GM19025 (cell line): Measurements from ENCODE around the gene MYO15B.
A peak's percentile ranks its signal among the peaks of the same experiment; 100 is the strongest.
"Not testable (repeated sequence)": the region's sequence is repeated elsewhere in the genome, so short reads cannot be mapped to it uniquely, and the experiment has no call there.

Experiments
- ATAC-seq: cut with Tn5 transposase; IDR thresholded peaks from one replicate; pipeline ENCODE4 v1.9.1; 2021; ENCODE audit warnings: mild to moderate bottlenecking, low read depth, moderate library complexity; ENCODE audit not compliant: unreplicated experiment

The MYO15B gene

DNA sequence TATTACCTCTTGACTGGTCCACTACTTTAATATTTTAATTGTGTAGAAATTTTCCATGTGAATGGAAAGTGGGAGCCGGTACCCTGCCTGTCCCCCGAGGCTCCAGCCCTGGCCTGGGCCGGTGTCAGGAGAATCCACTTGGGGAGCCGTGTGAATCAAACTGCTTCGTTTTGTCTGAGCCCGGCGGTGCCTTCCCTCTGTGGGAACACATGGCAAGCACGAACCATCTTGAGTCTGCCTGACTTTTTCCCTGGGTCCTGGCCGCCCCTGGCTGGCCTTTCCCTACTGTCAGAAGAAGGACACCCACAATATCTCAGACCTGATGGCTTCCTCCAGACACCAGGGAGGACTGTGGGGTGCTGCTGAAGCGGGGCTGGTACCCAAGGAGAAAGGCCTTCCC is 12.4 kb upstream of the MYO15B start:
- ATAC-seq, result no peak

DNA sequence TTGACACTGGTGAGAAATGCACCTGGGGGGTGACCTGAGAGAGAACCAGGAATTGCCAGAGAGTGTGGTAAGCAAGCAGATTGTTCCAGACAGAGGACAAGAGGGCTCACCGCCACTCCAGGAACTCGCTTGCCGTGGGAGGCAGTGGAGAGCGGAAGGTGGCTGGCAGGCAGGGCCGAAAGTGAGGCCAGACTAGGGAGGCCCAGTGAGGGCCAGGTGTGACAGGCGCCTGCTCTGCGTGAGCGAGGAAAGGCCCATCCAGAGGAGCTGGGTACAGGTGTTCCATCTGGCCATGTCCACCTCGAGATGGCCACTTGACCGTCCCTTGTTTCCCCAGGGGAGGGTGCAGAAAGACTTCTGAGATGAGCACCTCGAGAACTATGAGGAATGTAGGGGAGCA is 11.9 kb upstream of the MYO15B start:
- ATAC-seq, result no peak

DNA sequence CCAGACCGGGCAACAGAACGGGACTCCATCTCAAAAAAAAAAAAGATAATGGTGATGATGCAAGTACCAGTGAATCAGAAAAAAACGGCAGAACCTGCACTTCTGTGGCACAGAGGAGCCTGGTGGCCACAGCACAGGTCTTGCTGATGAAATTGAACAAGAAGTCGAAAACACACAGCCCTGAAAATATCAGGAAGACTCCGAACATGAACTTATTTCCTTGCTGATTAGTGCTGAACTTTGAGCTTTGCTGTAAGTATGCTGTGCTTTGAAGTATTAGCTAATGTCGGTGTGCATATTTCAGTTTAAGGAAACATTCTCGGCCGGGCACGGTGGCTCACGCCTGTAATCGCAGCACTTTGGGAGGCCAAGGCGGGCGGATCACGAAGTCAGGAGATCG is 10.9 kb upstream of the MYO15B start:
- no peak for ATAC-seq

DNA sequence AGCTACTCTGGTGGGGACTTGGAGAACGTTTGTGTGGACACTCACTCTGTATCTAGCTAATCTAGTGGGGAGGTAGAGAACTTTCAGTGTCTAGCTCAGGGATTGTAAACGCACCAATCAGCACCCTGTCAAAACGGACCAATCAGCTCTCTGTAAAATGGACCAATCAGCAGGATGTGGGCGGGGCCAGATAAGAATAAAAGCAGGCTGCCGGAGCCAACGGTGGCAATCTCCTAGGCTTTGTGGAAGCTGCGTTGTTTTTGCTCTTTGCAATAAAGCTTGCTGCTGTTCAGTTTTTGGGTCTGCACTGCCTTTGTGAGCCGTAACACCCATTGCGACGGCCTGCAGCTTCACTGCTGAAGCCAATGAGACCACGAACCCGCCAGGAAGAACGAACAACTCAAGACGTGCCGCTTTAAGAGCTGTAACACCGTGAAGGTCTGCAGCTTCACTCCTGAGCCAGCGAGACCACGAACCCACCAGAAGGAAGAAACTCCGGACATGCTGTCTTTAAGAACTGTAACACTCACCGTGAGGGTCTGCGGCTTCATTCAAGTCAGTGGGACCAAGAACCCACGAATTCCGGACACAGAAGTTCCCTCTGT is 6.4 kb upstream of the MYO15B start:
- ATAC-seq, result not testable (repeated sequence)

DNA sequence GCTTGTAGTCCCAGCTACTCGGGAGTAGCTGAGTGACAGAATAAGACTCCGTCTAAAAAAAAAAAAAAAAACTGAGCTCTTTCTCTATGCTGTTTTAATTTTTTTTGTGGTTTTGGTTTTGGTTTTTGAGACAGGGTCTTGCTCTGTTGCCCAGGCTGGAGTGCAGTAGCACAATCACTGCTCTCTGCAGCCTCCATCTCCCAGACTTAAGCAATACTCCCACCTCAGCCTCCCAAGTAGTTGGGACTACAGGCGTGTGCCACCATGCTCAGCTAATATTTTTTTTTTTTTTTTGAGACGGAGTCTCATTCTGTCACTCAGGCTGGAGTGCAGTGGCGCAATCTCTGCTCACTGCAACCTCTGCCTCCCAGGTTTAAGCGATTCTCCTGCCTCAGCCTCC is 4.4 kb upstream of the MYO15B start:
- ATAC-seq, result not testable (repeated sequence)

DNA sequence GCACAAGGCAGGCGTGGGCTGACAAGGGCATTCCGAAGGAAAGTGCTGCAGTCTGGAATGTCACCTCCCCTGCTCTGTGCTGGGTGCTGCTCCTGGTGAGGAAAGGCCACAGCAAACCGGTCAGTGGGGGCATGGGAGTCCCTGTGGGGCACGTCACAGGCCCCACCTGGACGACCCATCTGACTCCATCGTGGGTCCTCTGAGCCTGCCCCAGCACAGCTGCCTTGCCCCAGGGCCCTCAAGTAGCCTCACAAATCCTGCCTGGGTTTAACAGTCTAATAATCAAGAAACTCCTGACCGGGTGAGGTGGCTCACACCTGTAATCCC is 2.8 kb upstream of the MYO15B start:
- ATAC-seq, result no peak

DNA sequence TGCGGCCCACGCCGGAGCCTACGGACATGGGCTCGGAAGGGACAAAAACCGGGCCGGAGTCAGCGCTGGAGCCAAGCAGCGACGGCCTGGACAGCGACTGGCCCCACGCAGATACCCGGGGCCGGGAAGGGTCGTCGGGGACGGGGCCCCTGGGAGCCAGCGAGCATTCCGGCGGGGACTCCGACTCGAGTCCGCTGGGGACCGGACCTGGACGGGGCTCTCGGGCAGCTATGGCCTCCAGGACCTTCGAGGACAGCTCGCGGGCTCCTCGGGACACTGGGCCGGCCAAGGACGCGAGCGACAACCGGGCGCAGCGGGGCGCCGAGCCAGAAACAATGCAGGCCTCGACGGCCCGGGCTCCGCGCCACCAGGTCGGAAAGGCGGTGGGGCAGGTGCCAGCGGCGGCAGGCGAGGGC is 1.0 kb downstream of the MYO15B start:
- ATAC-seq, result peak; percentile 31

DNA sequence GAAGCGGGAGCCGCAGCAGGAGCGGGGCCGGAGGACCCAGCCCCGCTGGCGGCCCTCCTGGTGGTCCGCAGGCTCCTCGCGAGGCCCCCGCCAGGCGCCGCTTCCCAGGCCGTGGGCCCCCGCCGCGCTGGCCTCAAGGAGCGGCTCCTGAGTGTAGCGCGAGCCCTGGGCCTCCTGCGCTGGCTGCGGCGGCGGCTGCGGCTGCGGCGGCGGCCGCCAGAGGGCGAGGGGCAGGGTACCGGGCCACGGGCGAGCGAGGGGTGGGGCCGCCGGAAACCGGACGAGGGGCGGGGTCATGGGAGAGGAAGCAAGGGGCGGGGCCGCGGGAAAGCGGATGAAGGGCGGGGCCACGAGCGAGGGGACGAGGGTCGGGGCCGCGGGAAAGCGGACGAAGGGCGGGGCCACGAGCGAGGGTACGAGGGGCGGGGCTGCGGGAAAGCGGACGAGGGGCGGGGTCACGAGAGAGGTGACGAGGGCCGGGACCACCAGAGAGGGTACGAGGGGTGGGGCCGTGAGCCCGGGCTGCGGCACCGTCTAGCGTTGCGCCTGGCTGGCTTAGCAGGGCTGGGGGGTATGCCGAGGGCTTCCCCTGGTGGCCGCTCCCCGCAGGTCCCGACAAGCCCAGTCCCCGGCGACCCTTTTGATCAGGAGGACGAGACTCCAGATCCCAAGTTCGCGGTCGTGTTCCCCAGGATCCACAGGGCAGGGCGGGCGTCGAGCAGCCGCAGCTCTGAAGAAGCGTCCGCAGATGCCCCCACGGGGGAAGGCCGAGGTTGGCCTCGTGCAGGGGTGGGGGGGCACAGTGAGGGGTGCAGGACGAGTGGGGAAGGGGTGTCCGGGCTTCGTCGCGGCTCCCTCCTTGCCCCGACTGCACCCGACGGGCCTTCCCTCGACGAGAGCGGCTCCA is 1.7 kb downstream of the MYO15B start:
- ATAC-seq, result peak; percentile 85

DNA sequence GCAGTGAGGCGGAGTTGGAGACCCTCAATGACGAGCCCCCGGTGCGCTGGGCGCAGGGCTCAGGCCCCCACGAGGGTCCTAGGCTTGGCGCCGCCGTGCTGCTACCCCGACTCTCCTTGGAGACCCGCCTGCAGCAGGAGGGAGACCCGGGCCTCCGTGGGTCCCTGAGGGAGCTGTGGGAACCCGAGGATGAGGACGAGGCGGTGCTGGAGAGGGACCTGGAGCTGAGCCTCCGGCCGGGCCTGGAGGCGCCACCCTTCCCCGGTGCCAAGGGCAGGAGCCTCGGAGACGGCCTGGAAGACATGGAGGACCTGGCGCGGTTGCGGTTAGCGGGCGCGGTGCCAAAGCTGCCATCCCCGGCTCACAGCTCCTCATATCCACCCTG is 2.3 kb downstream of the MYO15B start:
- ATAC-seq, result no peak

DNA sequence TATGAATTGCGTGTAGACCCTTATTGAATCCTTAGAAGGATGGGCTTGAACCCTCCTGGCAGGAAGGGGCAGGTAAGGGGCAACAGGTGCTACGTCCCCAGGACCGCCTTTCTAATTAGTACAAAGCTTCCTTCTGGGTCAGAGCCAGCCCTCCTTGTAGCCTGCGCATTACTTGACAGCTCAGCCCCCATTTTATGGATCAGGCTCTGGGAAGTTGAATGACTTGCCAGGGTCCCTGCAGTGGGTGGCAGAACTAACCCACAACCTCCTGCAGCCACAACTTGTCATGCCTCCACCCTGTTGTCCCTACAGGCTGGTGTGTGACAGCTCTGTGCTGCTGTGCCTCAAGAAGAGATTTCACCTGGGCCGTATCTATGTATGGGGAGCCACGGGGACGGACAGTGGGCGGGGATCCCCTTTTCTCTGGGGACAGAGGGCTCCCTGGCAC is 2.7 kb downstream of the MYO15B start:
- no peak for ATAC-seq

DNA sequence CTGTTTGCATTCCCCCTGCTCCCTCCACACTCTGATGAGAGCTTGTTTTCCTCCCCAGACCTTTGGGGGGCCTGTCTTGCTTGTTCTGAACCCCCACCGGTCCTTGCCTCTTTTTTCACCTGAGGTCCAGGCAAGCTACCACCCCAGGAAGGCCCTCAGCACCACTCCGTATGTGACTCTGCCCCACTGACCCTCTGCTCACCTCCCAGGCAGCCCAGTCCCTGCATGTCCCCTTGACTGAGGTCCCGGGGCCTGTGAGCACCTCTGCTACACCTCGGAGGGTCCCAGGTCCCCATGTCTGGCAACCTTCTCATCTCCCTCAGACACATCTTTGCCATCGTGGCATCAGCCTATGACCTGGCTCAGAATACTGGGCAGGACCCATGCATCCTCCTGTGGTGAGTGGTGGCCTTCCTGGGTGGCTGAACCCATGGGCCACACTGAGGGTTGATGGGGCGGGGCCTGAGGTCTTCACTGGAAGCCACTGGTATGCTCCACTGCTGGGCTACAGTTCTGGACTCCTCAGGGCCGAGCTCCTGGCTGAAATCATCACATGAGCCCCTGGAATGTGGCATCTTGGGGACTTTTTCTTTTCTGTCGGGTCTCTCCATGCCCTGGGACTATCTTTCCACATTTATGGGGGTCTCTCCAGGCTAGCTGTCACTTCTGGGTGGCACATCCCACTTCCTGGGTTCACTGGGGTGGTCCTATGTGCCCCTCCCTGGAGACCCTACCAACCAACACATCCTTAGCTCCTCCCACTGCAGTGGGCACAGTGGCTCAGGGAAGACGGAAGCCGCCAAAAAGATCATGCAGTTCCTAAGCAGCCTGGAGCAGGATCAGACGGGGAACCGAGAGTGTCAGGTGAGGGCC is 3.5 kb downstream of the MYO15B start:
- ATAC-seq, result no peak

DNA sequence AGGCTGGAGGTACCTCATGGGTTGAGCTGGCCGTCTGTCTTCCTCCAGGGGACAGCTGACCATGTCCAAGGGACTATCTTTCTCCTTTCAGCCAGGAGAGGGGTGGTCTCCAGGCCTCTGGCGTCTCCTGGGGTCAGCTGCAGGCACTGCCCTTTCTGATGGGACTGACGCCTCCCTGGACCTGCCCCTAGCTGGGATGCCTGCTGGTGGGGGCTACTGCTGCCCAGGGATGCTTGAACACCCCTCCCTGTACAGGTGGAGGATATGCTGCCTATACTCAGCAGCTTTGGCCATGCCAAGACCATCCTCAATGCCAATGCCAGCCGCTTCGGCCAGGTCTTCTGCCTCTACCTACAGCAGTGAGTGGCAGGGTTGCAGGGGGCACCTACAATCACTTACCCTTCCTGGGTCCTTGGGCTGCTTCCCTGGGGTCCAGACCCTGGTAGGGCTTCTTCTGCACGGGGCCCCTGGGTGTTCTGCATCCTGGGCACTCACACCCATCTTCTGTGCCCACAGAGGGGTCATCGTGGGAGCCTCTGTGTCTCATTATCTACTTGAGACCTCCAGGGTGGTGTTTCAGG is 4.2 kb downstream of the MYO15B start:
- ATAC-seq, result no peak

DNA sequence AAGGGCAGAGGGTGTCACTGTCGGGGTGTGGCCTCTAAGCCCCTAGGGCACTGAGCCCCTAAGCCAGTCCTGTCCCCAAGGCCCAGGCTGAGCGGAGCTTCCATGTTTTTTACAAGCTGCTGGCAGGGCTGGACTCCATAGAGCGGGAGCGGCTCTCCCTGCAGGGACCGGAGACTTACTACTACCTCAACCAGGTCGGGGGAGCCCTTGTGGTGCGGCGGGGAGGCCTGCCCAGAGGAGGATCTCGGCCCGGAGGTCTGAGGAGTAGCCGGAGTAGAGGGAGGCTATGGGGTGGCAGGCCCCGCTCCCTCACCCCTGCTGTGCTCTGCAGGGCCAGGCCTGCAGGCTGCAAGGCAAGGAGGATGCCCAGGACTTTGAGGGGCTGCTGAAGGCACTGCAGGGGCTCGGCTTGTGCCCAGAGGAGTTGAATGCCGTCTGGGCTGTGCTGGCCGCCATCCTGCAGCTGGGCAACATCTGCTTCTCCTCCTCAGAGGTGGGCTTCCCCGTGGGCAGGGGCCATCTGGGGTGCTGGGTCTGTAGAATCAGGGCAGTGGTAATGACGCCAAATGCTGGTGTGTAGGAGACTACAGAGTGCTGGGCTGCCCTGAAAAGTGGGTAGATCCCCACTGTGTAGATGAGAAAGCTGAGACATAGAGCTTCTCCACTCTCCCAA is 4.9 kb downstream of the MYO15B start:
- no peak for ATAC-seq

DNA sequence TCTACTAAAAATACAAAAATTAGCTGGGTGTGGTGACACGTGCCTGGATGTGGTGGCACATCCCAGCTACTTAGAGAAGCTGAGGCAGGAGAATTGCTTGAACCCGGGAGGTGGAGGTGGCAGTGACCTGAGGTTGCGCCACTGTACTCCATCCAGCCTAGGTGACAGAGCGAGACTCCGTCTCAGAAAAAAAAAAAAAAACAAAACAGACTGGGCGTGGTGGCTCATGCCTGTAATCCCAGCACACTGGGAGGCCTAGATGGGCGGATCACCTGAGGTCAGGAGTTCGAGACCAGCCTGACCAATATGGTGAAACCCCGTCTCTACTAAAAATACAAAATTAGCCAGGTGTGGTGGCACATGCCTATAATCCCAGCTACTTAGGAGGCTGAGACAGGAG is 5.8 kb downstream of the MYO15B start:
- not testable (repeated sequence) for ATAC-seq

DNA sequence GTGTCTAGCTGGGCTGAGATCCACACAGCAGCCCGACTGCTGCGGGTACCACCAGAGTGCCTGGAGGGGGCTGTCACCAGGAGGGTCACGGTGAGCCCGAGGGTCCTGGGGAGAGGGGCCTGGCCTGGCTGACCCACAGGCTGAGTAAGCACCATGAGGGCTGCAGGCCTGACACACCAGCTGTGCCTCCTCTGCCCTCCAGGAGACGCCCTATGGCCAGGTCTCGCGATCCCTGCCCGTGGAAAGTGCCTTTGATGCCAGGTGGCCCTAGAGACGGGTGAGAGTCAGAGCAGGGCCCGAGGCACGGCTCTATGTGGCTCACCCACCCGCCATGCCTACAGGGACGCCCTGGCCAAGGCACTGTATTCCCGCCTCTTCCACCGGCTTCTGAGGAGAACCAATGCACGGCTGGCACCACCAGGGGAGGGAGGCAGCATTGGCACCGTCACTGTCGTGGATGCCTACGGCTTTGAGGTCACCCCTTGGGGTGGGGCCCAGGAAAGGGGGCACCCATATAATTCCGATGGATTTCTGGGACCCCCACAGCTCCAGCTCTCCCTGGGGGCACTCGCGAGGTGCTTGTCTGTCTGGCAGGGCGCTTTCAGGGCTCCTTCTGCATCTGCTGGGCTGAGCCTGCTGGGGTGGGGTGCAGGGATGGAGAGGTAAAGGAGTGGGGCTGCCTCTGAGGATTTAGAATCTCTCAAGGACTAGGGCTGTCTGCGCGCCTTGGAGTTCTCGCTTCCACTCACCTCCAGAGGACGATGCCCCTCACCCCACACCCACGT is 7.1 kb downstream of the MYO15B start:
- no peak for ATAC-seq

DNA sequence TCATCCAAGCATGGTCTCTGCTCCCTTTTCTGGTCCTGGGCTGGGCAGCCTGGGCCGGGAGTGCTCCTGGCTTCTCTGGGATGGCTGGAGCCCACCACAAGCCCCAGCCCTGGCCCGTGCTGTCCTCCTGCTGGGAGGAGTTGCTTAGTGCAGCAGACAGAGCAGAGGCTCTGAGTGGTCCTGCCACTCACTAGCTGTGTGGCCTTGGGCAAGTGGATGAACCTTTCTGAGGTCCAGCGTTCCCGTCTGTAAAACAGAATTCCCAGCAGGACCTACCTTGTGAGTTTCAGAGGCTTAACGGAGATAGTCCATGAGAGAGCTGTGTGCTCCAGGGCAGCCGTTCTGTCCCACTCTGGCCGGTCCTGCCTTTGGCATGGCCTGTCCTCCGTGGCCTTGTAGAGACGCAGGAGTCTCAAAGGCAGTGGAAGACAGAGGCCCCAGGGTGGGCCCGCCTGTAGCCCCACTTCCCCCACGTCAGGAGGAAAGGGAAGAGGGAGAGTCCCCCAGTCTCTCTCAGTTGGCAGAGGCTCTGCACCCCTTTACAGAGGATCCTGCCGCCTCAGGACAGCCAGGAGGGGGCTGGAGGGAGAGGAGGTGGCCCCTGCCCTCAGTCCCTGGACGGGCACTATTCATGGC is 7.8 kb downstream of the MYO15B start:
- no peak for ATAC-seq

DNA sequence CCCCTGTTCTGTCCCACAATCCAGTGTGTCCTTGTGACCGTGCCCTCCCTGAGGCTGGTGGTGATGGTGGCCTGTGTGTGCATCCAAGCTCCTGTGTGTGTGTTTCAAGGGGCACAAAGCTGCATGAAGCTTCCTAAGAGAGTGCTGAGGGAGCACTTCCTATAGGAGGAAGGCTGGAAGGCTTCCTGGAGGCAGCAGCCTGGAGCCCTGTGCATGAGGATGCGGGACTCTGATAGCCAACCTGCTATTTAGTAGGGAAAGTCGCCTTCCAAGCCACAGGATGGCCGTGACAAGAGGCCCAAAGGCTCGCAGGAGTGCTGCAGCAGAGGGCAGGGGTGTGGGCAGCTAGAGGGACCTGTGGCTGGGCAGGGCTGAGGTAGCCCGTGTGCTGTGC is 8.3 kb downstream of the MYO15B start:
- ATAC-seq, result no peak

DNA sequence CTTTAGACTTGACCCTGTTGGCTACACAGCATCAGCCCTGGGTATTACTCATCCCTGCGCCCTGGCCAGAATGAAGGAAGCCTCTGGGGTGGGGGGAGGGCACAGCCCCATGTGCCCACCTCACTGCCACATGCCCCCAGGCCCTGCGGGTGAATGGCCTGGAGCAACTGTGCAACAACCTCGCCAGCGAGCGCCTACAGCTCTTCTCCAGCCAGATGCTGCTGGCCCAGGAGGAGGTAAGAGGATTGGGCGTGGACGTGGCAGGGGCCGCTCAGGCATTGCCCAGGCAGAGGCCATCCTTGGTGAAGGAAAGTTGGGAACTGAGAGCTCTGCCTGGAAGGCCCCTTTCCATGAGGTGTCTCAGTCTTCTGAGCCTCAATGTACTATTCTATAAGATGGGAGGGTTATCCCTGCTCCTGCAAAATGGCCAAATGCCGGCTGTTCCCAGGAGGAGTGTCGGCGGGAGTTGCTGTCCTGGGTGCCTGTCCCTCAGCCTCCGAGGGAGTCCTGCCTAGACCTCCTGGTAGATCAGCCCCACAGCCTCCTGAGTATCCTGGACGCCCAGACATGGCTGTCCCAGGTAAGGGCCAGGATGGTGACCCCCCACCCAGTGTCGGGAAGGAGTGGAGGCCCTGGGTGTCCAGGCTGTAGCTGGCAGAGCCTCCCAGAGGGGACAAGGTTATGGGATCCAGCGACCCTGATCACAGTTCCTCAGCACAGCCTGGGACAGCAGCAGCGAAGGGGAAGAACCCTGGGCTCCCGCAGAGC is 8.9 kb downstream of the MYO15B start:
- no peak for ATAC-seq
